Endothelial cell of umbilical vein (primary cell): ENCODE measurements around the gene JADE3. TPM values are rescaled to one million over a fixed set of nuclear protein-coding genes. Genes with fewer than 3 reads are reported as not detected.

Source experiments
- BruUV-seq: library from RNA; stranded (reverse); fragments of 400-500 nt; replicated peaks from 2 replicates; lab custom pipeline; 2021; lab: Mats Ljungman, UMichigan
- CTCF ChIA-PET: fragments of 300-600, 350-600 bp; sonication (Branson Sonifier 250); formaldehyde crosslinking; loops from one replicate; lab custom pipeline; 2021; ENCODE audit warnings: antibody characterized with exemption, inconsistent platforms; lab: Charles Lee
- POLR2A ChIA-PET: fragments of 300-600, 350-600 bp; sonication (Branson Sonifier 250); formaldehyde crosslinking; loops from one replicate; lab custom pipeline; 2021; ENCODE audit warnings: antibody characterized with exemption, inconsistent platforms; lab: Charles Lee
- DNase-seq: peaks from one replicate; pipeline ENCODE4 v3.0.0-alpha.2; 2011; ENCODE audit warnings: low read depth, low spot score
- FAIRE-seq: peaks from 2 replicates; lab custom pipeline; 2011; peaks lifted over from hg19 to GRCh38; lab: Jason Lieb, UNC
- H2AFZ ChIP-seq: 2 replicates; pipeline ENCODE4 v1.6.0; 2012; ENCODE audit warnings: low read depth, low read length, control low read depth, inconsistent platforms
- H3K27ac ChIP-seq: 2 replicates; pipeline ENCODE4 v1.5.1; 2011; ENCODE audit warnings: low read depth, mild to moderate bottlenecking, control low read depth, low read length, moderate library complexity; ENCODE audit not compliant: insufficient read depth
- H3K27me3 ChIP-seq, 2 experiments: 2 replicates each; pipeline versions ENCODE4 v1.6.0 to v1.6.1; 2011; ENCODE audit warnings: low read length in 2 of 2, mixed read lengths in 1 of 2; ENCODE audit not compliant: control insufficient read depth in 2 of 2, insufficient read depth in 2 of 2
- H3K36me3 ChIP-seq, 2 experiments: 2 replicates in 1 of 2; 3 replicates in 1 of 2; pipeline ENCODE4 v1.5.1; 2011; ENCODE audit warnings: low read length in 2 of 2, mild to moderate bottlenecking in 1 of 2, moderate library complexity in 1 of 2; ENCODE audit not compliant: control insufficient read depth in 2 of 2, insufficient read depth in 2 of 2; ENCODE audit errors: extremely low read depth in 1 of 2
- H3K4me1 ChIP-seq: 3 replicates; pipeline ENCODE4 v1.5.1; 2011; ENCODE audit warnings: mild to moderate bottlenecking, low read length; ENCODE audit not compliant: control insufficient read depth, insufficient read depth; ENCODE audit errors: extremely low read depth
- H3K4me2 ChIP-seq: 2 replicates; pipeline ENCODE4 v1.6.1; 2011; ENCODE audit warnings: low read length, control low read depth, mixed read lengths; ENCODE audit not compliant: insufficient read depth
- H3K4me3 ChIP-seq, 3 experiments: fragments of 200-600 bp in 1 of 3; sonication (generic), shearing (Covaris generic) in 1 of 3; replicated peaks in 1 of 3; 2 replicates each; pipeline ENCODE4 v1.5.1; 2011 to 2016; ENCODE audit warnings: control low read depth in 3 of 3, low read length in 3 of 3, mild to moderate bottlenecking in 2 of 3, inconsistent platforms in 1 of 3, low read depth in 1 of 3, moderate library complexity in 1 of 3; ENCODE audit not compliant: insufficient read depth in 1 of 3
- H3K79me2 ChIP-seq: 2 replicates; pipeline ENCODE4 v1.6.0; 2012; ENCODE audit warnings: low read length, inconsistent platforms; ENCODE audit not compliant: control insufficient read depth, insufficient read depth
- H3K9ac ChIP-seq: replicated peaks from 2 replicates; pipeline ENCODE3; 2011; ENCODE audit warnings: low read length, control low read depth; ENCODE audit not compliant: insufficient read depth; ENCODE audit errors: extremely low read depth
- H3K9me1 ChIP-seq: replicated peaks from 3 replicates; pipeline ENCODE4 v1.6.0; 2011; ENCODE audit warnings: mild to moderate bottlenecking, low read length; ENCODE audit not compliant: control insufficient read depth, insufficient read depth; ENCODE audit errors: extremely low read depth
- H3K9me3 ChIP-seq: replicated peaks from 2 replicates; pipeline ENCODE4 v1.5.1; 2012; ENCODE audit warnings: low read length, inconsistent platforms; ENCODE audit not compliant: control insufficient read depth, insufficient read depth
- H4K20me1 ChIP-seq: replicated peaks from 2 replicates; pipeline ENCODE3; 2011; ENCODE audit warnings: mild to moderate bottlenecking, low read length; ENCODE audit not compliant: control insufficient read depth, insufficient read depth; ENCODE audit errors: extremely low read depth
- EZH2 ChIP-seq: IDR thresholded peaks from 2 replicates; pipeline ENCODE4 v1.6.1; 2012; ENCODE audit warnings: borderline replicate concordance, low read depth, mild to moderate bottlenecking, moderate library complexity, low read length, inconsistent platforms; ENCODE audit not compliant: severe bottlenecking
- FOS ChIP-seq: IDR thresholded peaks from 2 replicates; pipeline ENCODE4 v1.6.1; 2011; ENCODE audit warnings: mild to moderate bottlenecking, low read length, moderate library complexity, borderline replicate concordance; ENCODE audit not compliant: insufficient read depth
- GATA2 ChIP-seq: IDR thresholded peaks from 2 replicates; pipeline ENCODE4 v1.7.0; 2011; ENCODE audit warnings: low read depth, mild to moderate bottlenecking, moderate library complexity, mixed read lengths, low read length; ENCODE audit not compliant: insufficient read length, insufficient read depth
- JUN ChIP-seq: IDR thresholded peaks from 2 replicates; pipeline ENCODE4 v1.6.1; 2011; ENCODE audit warnings: borderline replicate concordance, low read depth; ENCODE audit not compliant: insufficient read length, insufficient read depth
- MYC ChIP-seq: IDR thresholded peaks from one replicate; pipeline ENCODE4 v1.6.1; 2011; ENCODE audit warnings: mild to moderate bottlenecking, low read depth, low read length
- POLR2A ChIP-seq: IDR thresholded peaks from 2 replicates; pipeline ENCODE4 v1.6.1; 2012; ENCODE audit warnings: low read depth, mild to moderate bottlenecking, control low read depth, low read length
- POLR2AphosphoS5 ChIP-seq: IDR thresholded peaks from 2 replicates; pipeline ENCODE4 v1.6.1; 2012; ENCODE audit warnings: low read depth, mild to moderate bottlenecking, control low read depth, low read length, moderate library complexity; ENCODE audit not compliant: insufficient read depth
- dilution Hi-C: fragments of 300-500 bp; cut with MboI; formaldehyde crosslinking; loops from one replicate; pipeline ENCODE4 v1.15.0; 2019; ENCODE audit warnings: low sequenced_read_pairs; ENCODE audit not compliant: extremely low pct_ligation_motif_present
- intact Hi-C: fragments of 100-400 bp; cut with micrococcal nuclease; formaldehyde crosslinking; loops from one replicate; pipeline ENCODE4 v1.10.0; 2022
- polyA plus RNA-seq, 4 experiments: library from polyadenylated mRNA; depleted of rRNA in 3 of 4; stranded (reverse) in 3 of 4; unstranded in 1 of 4; fragments of >200 nt; gene quantifications; 2 replicates each; pipeline versions ENCODE4 v1.2.1 to v1.2.3, GENCODE V29; 2011 to 2012; ENCODE audit warnings: missing spikeins in 1 of 4
- total RNA-seq: library from RNA; stranded (reverse); gene quantifications from 2 replicates; pipeline ENCODE4 v1.2.3, GENCODE V29; 2021
- TF ChIP-seq, protein P1 (sequence below), 2 donors: IDR thresholded peaks; 1 replicate in 1 of 2; 2 replicates in 1 of 2; pipeline ENCODE4 v1.5.1; 2011; ENCODE audit warnings: low read length in 2 of 2, mild to moderate bottlenecking in 2 of 2, moderate library complexity in 2 of 2, control low read depth in 1 of 2, inconsistent platforms in 1 of 2, low read depth in 1 of 2; ENCODE audit not compliant: insufficient read depth in 1 of 2; ENCODE audit errors: extremely low read depth in 1 of 2
- TF ChIP-seq, protein P2 (sequence below): IDR thresholded peaks from 2 replicates; pipeline ENCODE4 v1.6.1; 2011; ENCODE audit not compliant: insufficient read depth, insufficient read length

The JADE3 gene
- total and polyA plus RNA-seq, 2 donors (not counting 3 experiments of a cell fraction or from before 2014, with no cell fraction given): 4.9 to 18.4 TPM

DNA sequence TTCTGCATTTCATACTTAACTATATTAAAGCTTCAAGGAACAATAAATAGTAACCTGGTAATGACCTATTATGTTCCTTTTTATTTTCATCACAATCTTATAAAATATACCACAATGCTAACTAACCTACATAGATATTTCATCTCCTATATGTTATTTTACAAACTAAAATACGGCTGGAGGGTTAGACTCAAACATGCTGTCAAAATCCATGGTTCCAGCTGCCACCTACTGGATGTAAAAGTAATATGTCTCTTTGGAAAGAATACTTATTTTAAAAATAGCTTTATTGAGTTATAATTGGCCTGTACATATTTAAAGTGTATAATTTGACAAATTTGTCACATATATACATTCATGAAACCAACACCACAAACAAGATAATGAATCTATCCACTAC lies 181.0 kb downstream of the JADE3 start:
- Histone ChIP-seq H3K4me3 (no peak overlapping the region), H4K20me1 (no peaks in the 10 kb centered on the region), H3K27ac (no peak overlapping the region), H3K27me3 (no peaks in the 10 kb centered on the region), H3K4me1 (no peaks in the 10 kb centered on the region), H3K4me2 (no peak overlapping the region), H3K36me3 (no peaks in the 10 kb centered on the region), H3K79me2 (no peaks in the 10 kb centered on the region), H3K9ac (no peak overlapping the region), H2AFZ (no peak overlapping the region), H3K9me3 (no peaks in the 10 kb centered on the region), H3K9me1 (no peaks in the 10 kb centered on the region)
- no peak for TF ChIP-seq FOS
- TF ChIP-seq, protein P1, sequence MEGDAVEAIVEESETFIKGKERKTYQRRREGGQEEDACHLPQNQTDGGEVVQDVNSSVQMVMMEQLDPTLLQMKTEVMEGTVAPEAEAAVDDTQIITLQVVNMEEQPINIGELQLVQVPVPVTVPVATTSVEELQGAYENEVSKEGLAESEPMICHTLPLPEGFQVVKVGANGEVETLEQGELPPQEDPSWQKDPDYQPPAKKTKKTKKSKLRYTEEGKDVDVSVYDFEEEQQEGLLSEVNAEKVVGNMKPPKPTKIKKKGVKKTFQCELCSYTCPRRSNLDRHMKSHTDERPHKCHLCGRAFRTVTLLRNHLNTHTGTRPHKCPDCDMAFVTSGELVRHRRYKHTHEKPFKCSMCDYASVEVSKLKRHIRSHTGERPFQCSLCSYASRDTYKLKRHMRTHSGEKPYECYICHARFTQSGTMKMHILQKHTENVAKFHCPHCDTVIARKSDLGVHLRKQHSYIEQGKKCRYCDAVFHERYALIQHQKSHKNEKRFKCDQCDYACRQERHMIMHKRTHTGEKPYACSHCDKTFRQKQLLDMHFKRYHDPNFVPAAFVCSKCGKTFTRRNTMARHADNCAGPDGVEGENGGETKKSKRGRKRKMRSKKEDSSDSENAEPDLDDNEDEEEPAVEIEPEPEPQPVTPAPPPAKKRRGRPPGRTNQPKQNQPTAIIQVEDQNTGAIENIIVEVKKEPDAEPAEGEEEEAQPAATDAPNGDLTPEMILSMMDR (IDR thresholded peaks at IDR 0.05; ENCODE audit: extremely low read depth in 1 of 2, insufficient read depth in 1 of 2, low read depth in 1 of 2, low read length in 2 of 2): peak in 1 of 2 donors; percentile 7
- BruUV-seq: no TSS peak
- dilution Hi-C loops: no loop called here
- ChIA-PET POLR2A (no interaction called here), CTCF (interaction anchor here (0.6 to 2.6 kb wide), 30 partner anchors 13 to 712 kb away, joined by 3 to 22 read pairs (median 3); partner anchors contain the start of gene SLC9A7)
- DNase-seq: peak; percentile 26
- peak; percentile 12 for FAIRE-seq
- intact Hi-C loops: loop anchor here (2.0 to 10.0 kb wide), 4 partner anchors 191 to 538 kb away; partner anchors contain the start of gene SLC9A7

DNA sequence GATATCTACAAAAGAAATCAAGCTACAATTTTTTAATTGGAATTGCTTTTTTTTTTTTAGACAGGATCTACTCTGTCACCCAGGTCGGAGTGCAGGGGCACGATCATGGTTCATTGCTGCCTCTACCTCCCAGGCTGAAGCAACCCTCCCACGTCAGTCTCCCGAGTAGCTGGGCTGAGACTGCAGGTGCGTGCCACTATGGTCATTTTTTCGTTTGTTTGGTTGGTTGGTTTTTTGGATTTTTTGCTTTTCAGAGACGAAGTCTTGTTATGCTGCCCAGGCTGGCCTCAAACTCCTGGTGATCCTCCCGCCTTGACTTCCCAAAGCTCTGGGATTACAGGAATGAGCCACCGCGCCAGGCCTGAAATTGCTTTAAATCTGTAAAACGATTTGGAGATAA lies 181.6 kb downstream of the JADE3 start:
- Histone ChIP-seq H3K9ac (no peak overlapping the region), H3K9me3 (no peaks in the 10 kb centered on the region), H3K4me2 (no peak overlapping the region), H3K4me3 (no peak overlapping the region), H3K27me3 (no peaks in the 10 kb centered on the region), H4K20me1 (no peaks in the 10 kb centered on the region), H2AFZ (no peak overlapping the region), H3K27ac (no peak overlapping the region), H3K36me3 (no peaks in the 10 kb centered on the region), H3K9me1 (no peaks in the 10 kb centered on the region), H3K4me1 (no peaks in the 10 kb centered on the region), H3K79me2 (no peaks in the 10 kb centered on the region)
- ChIA-PET POLR2A (no interaction called here), CTCF (interaction anchor here (0.6 to 2.6 kb wide), 29 partner anchors 12 to 712 kb away, joined by 3 to 22 read pairs (median 3); partner anchors contain the start of gene SLC9A7)
- DNase-seq (no peak), FAIRE-seq (no peak)
- BruUV-seq: no TSS peak
- TF ChIP-seq, protein P2, sequence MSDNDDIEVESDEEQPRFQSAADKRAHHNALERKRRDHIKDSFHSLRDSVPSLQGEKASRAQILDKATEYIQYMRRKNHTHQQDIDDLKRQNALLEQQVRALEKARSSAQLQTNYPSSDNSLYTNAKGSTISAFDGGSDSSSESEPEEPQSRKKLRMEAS: no peak
- TF ChIP-seq GATA2 (no peak), EZH2 (no peak), POLR2A (no peak), MYC (no peak), FOS (no peak), POLR2AphosphoS5 (no peak), JUN (no peak)
- TF ChIP-seq, protein P1 (IDR thresholded peaks at IDR 0.05; ENCODE audit: extremely low read depth in 1 of 2, insufficient read depth in 1 of 2, low read depth in 1 of 2, low read length in 2 of 2): no peak
- dilution Hi-C loops: no loop called here
- intact Hi-C loops: loop anchor here (2.0 to 10.0 kb wide), 4 partner anchors 192 to 539 kb away; partner anchors contain the start of gene SLC9A7
